ENCODE data around the gene POLD1. TPM values are rescaled to one million over a fixed set of nuclear protein-coding genes. Genes with fewer than 3 reads are reported as not detected.

The POLD1 gene
- total RNA-seq, 1 donor from 2014 or later = 12.6 TPM

DNA sequence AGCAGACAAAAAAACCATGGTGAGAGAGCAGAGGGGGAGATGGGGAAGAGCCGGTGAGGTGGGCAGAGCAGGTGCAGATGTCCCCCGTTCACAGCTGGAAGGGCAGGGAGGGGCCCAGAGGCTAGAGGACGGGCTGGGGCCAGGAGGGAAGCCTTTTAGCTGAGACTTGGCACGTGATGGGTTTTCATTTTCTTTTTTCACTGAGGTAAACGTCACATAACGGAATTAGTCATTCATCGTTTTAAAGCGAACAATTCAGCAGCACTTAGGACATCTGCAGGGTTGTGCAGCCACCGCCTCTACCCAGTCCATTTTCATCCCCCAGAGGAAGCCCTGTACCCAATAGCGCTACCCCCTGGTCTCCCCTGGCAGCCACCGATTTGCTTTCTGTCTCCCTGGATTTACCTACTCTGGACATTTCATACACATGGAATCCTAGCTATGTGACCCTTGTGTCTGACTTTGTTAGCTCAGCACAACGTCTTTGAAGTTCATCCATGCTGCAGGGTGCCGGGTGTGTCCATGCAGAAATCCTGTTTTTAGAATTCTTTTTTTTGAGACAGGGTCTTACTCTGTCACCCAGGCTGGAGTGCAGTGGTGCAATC is 76.1 kb downstream of the POLD1 start:
- FAIRE-seq (no peak), DNase-seq (ENCODE audit: low spot score in 2 of 2) (no peak)

- DNase-seq (ENCODE audit: low spot score in 2 of 2) (peak; percentile 84 to 89), FAIRE-seq (no peak)
Measured at GRCh38 chr19:50461066-50461875, 77.1 kb downstream of the POLD1 start.

DNA sequence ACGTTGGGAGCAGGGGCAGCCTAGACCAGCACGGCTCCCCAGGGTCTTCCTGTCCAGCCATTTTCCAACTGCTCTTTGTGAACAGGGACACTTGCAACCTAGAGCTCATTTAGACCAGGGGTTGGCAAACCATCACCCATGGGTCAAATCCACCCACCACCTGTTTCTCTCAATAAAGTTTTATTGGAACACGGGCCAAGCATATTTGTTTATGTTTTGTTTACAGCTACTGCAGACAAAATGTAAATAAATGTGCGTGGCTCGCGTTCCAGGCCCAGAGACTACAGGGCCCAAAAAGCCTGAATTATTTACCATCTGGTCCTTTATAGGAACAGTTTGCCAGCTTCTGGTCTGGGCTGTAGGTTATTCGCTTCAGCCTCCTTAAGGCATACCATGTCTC is 78.8 kb downstream of the POLD1 start:
- FAIRE-seq = no peak

GRCh38 chr19:50464348-50464747 is 80.2 kb downstream of the POLD1 start:
- DNase-seq (ENCODE audit: low spot score in 2 of 2) = no peak
- no peak for FAIRE-seq

More for the DNA sequence above, 78.8 kb downstream of the POLD1 start:
- no peak for DNase-seq (ENCODE audit: low spot score in 2 of 2)

DNA sequence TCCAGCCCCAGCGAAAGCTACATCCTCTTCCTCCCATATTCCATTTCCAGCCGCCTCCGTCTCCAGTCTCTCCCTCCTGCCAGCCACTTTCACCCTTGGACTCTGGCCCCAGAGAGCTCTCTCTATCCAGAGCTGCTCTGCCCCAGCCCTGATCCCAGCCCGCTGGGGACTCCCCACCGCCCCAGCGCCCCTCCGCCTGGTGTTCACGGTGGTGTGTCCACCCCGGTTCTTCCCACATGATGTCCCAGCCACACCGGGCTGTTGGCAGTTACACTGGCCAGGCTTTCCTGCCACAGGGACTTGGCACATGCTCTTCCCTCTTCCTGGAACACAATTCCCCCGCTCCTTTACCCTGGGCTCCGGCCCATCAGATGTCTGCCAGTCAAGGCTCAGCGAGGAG is 80.9 kb downstream of the POLD1 start:
- FAIRE-seq = no peak
- DNase-seq (ENCODE audit: low spot score in 2 of 2) = no peak

- FAIRE-seq = no peak
- no peak for DNase-seq (ENCODE audit: low spot score in 2 of 2)
Measured at GRCh38 chr19:50465986-50466705, 82.0 kb downstream of the POLD1 start.

DNA sequence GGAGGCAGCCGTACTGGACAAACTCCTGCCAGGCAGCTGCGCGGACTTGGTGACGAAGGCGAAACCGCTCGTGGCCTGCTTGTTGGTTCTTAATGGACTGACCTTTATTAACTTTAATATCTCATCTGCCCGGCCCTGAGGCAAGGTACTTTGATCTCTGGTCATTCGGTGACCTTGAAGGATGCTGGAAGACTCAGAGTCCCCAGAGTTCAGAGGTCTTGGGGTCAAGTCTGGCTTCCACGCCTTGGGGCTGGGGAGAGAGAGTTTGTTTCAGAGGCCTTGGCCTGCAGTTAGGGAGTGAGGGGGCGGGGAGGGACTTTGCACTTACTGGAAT is 82.5 kb downstream of the POLD1 start:
- FAIRE-seq (no peak), DNase-seq (ENCODE audit: low spot score in 2 of 2) (no peak)

GRCh38 chr19:50467566-50467965 is 83.4 kb downstream of the POLD1 start:
- no peak for FAIRE-seq
- no peak for DNase-seq (ENCODE audit: low spot score in 2 of 2)

Other genes starting within 250 kb of the POLD1 start
- not detected for gene IZUMO2, start 221.1 kb upstream of the POLD1 start, total RNA-seq
- 0.82 TPM for gene MYH14, start 180.7 kb upstream of the POLD1 start, total RNA-seq
- gene KCNC3, start 55.0 kb upstream of the POLD1 start, total RNA-seq = 1.2 TPM
- gene NAPSA, start 18.7 kb upstream of the POLD1 start, total RNA-seq = not detected
- 15.1 TPM for gene NR1H2, start 7.9 kb upstream of the POLD1 start, total RNA-seq
- under 0.01 TPM for gene SPIB, start 34.6 kb downstream of the POLD1 start, total RNA-seq
- gene MYBPC2, start 48.5 kb downstream of the POLD1 start, total RNA-seq = not detected
- gene EMC10, start 92.2 kb downstream of the POLD1 start, total RNA-seq = 53.4 TPM
- 2.0 TPM for gene GARIN5A, start 92.5 kb downstream of the POLD1 start, total RNA-seq
- 6.9 TPM for gene JOSD2, start 126.8 kb downstream of the POLD1 start, total RNA-seq
- 0.82 TPM for gene ASPDH, start 129.6 kb downstream of the POLD1 start, total RNA-seq
- gene LRRC4B, start 184.1 kb downstream of the POLD1 start, total RNA-seq = 78.3 TPM

All from frontal cortex (tissue), 4 donors.